ENCODE measurements around the gene GLRA2.

The GLRA2 gene

DNA sequence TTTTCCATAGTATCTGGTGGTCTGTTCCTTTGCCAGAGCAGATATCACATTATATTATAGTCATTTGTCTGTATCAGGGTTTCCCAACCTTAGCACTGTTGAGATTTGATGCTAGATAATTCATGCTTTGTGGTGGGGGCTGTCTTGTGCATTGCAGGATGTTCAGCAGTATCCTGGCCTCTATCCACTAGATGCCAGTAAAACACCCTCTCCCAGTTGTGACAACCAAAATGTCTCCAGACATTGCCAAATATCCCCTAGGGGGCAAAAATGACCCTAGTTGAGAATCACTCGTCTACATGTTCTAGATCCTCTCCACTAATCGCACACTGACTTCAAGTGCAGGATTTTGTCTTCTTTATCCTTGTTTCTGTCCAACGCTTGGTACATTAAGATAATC is 182.8 kb downstream of the GLRA2 start:
- no peak for DNase-seq

DNA sequence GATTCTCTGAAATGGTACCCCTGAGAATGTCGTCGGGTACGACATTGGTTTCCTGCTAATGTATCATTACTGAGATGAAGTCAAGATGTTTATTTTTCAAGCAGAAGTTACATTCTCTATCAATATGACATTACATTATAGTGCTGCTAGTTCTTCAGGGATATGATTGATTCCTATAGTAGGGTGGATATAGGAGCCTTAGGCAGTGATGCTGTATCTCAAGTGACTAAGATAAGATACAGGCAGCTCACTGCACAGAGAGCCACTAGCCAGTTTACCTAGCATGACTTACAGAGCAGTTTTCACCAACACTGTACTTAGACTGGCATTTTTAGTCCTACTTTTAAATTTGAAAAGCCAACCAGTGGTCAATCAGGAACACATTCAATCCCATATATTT is 188.6 kb downstream of the GLRA2 start:
- no peak for DNase-seq

GRCh38 chrX:14718403-14718802 is 189.1 kb downstream of the GLRA2 start:
- DNase-seq = no peak

- no peak for DNase-seq
Measured at GRCh38 chrX:14729058-14729457, 199.7 kb downstream of the GLRA2 start.

DNA sequence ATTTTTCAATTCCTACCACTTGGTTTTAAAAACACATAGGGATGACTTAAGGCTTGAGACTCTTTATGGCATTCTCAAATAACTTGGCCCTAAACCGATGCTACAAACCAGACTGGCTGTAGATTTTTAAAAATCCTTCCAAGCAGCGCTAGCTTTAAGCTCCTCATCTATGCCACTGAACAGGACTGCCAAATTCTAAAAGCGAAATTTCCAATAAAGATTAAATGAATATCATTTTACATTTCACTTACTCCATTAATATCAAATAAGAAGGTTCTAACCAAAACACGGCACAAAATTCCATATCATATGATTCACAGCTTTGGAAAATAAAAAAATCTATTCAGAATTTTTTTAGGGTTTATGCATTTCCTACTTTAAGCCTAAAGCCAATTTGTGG is 209.3 kb downstream of the GLRA2 start:
- DNase-seq = no peak

- DNase-seq = no peak
Measured at GRCh38 chrX:14753441-14753840, 224.1 kb downstream of the GLRA2 start.

DNA sequence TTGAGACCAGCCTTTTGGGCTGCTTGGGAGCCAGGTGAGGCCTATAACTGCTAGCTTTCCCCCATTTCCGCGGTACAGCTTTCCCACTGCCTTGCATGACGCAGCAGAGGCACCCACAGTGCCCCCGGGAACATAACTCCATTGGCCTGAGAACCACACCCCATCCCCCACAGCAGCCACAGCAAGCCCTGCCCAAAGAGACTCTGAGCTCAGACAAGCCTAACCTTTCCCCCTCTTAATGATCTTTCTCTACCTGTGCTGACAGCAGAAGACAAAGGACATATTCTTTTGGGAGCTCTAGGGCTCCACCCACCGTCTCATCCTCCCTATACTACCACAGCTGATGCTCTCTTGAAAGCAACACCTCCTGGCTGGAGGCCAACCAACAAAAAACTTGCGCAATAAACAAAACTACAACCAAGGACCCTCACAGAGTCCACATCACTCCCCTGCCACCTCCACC is 228.7 kb downstream of the GLRA2 start:
- DNase-seq = no peak

DNA sequence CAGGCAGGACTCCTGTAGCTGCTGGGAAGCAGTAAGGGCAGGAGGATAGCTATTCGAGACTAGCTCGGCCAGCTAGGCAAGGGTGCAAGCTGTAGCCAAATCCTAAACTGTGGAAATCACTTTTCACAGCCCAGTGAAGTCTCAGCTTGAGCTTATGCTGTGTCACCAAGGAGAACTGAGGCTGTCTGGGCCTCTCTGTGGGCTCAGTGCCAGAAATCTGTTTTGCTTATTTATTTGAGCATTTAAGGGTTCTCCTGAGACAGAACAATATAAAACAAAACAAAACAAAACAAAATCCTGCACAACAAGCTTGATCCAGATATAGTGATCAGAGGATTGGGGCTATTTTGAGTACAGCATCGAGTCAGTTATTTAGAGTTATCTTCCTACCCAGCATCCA is 246.1 kb downstream of the GLRA2 start:
- DNase-seq = no peak

DNA sequence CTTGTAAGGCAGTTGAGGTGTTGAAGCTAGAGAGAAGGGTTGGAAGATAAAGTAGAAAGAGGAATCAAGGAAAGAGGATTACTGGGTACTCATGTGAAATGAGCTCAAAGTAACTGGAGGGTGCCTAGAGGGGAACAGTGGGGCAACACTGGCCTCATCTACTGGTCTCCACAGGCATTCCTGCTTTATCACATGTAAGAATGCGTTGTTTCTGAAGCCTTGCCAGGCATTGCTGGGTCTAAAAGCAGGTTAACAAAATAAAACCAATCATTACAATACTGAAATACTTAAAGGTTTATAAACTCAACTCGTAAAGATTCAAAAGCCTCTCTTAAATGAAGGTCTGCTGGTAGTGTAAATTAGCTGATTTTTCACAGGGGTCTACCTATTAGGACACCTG is 247.6 kb downstream of the GLRA2 start:
- no peak for DNase-seq

GRCh38 chrX:14777525-14777924 is 248.2 kb downstream of the GLRA2 start:
- no peak for DNase-seq

DNA sequence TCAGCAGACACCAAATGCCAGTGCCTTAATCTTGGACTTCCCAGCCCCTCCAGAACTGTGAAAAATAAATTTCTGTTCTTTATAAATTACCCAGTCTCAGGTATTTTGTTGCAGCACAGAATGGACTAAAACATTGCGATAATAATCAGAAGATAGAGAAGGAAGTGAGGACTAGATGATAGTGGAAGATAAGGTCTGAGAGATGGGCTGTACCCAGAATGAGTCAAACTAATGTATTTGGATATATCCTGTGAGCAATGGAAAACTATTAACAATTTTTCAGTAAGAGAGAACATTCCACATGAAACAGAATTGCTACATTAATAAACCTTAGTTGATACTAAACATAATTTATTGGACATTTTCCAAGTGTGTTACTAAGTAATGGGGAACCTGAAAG is 250.2 kb downstream of the GLRA2 start:
- no peak for DNase-seq
